ENCODE measurements around the gene ADH1A. TPM values are rescaled to one million over a fixed set of nuclear protein-coding genes. Genes with fewer than 3 reads are reported as not detected.

The ADH1A gene
- total RNA-seq (2022; extraction: Qiagen RNA extraction; ENCODE audit: low read depth) = not detected in 5 replicates

GRCh38 chr4:99290848-99291786 lies at the start of gene ADH1A:
TSS of gene ADH1A (minus strand) at chr4:99290985. CDS start at chr4:99290914, 71 bp downstream.

DNA sequence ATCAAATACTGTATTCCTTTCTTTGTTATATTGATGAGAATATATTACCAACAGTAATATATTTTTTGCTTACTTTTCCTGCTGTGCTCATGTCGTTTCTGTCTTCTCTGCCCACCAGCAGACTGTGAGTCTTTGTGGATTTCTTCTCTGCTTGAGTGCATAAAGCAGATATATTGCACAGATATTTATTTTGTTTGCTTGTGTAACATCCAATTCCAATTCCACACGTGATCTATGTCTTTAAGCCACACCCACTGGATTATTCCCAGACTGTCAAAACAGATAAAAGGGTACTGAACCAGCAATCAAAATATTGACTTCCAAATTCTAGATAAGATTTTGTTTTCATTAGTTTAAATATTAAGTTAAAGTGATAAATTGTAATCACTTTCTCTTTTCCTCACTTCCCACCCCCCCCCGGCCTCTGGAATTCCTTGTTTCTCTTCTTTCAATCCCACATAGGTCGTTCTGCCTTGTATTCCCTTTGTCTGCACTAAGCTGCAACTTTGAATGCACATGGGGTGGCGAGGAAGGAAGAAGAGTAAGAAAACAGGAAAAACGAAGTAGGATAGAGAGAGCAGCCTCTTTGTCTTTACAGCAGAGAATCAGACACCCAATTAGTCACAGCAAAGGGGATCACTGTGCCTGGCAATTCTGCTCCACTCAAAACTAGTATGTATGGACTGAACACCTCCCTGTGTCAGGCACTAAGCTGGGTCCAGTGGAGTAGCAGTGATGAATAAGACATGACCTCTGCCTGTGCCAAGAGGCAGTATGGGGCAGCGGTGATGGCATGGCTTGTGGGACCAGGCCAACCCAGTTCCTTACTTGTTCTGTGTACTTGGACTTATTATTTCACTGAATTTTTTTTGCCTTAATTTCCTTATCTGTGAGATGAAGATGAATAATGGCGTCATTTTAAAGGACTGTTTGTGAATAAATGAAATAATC lies 30.7 kb upstream of the ADH1A start, which contains the start of gene ADH1B:
Gene ADH1B (minus strand): TSS at position 161 of the 951 bp plus-strand sequence. CDS start 70 bp downstream, at position 91.

Other genes starting within 250 kb of the ADH1A start
- gene ADH5, start 202.2 kb downstream of the ADH1A start, total RNA-seq (2022; extraction: Qiagen RNA extraction; ENCODE audit: low read depth) = 103 to 123 TPM (median 107 TPM) in 5 replicates
- not detected in 5 replicates for gene ADH4, start 146.7 kb downstream of the ADH1A start, total RNA-seq (2022; extraction: Qiagen RNA extraction; ENCODE audit: low read depth)
- gene ADH6, start 71.7 kb downstream of the ADH1A start, total RNA-seq (2022; extraction: Qiagen RNA extraction; ENCODE audit: low read depth) = 0.07 TPM in 1 of 5 replicates, not detected in the others
- gene ADH1B, start 30.4 kb upstream of the ADH1A start, total RNA-seq (2022; extraction: Qiagen RNA extraction; ENCODE audit: low read depth) = not detected in 5 replicates
- gene ADH1C, start 61.8 kb upstream of the ADH1A start, total RNA-seq (2022; extraction: Qiagen RNA extraction; ENCODE audit: low read depth) = not detected in 5 replicates
- gene ADH7, start 144.4 kb upstream of the ADH1A start, total RNA-seq (2022; extraction: Qiagen RNA extraction; ENCODE audit: low read depth) = not detected in 5 replicates
- gene C4orf17, start 220.0 kb upstream of the ADH1A start, total RNA-seq (2022; extraction: Qiagen RNA extraction; ENCODE audit: low read depth) = not detected in 5 replicates